SK-MEL-5 (cell line): ENCODE results near the gene LDLRAD3. TPM values are rescaled to one million over a fixed set of nuclear protein-coding genes. Genes with fewer than 3 reads are reported as not detected.

Source experiments
- DNase-seq: peaks from one replicate; pipeline ENCODE4 v3.0.0-alpha.2; 2016; ENCODE audit warnings: low read depth, low spot score
- in situ Hi-C: cut with HindIII; loops from 2 replicates; pipeline ENCODE4 v1.10.0; 2016; ENCODE audit warnings: low sequenced_read_pairs, high pct_unique_total_duplicates, low pct_unique_long_range_greater_than_20kb
- total RNA-seq: library from RNA; depleted of rRNA; stranded (reverse); fragments of >200 nt; shearing (Covaris generic); gene quantifications from 2 replicates; pipeline ENCODE4 v1.2.3, GENCODE V29; 2014

LDLRAD3 gene
- total RNA-seq, 1 experiment from 2014 or later: 28.6 TPM

- DNase-seq: no peak
- in situ Hi-C loops: no loop called here
These were observed 266.7 kb downstream of the LDLRAD3 start for GRCh38 chr11:36210529-36210928.

GRCh38 chr11:36211761-36212430, 268.0 kb downstream of the LDLRAD3 start:
- in situ Hi-C loops: no loop called here
- no peak for DNase-seq

GRCh38 chr11:36212564-36213392, 268.9 kb downstream of the LDLRAD3 start:
- DNase-seq: no peak
- in situ Hi-C loops: no loop called here

GRCh38 chr11:36213393-36213840, 269.6 kb downstream of the LDLRAD3 start:
- no peak for DNase-seq
- in situ Hi-C loops: no loop called here

GRCh38 chr11:36214480-36214879, 270.6 kb downstream of the LDLRAD3 start:
- in situ Hi-C loops: no loop called here
- DNase-seq: no peak

GRCh38 chr11:36214976-36215692, 271.3 kb downstream of the LDLRAD3 start:
- in situ Hi-C loops: no loop called here

GRCh38 chr11:36215693-36216060, 271.8 kb downstream of the LDLRAD3 start:
- in situ Hi-C loops: no loop called here
- DNase-seq: no peak

More at GRCh38 chr11:36214976-36215692, 271.3 kb downstream of the LDLRAD3 start:
- DNase-seq: no peak

GRCh38 chr11:36216061-36216615, 272.3 kb downstream of the LDLRAD3 start:
- in situ Hi-C loops: no loop called here
- DNase-seq: no peak

- DNase-seq: no peak
- in situ Hi-C loops: no loop called here
These were observed 274.5 kb downstream of the LDLRAD3 start for GRCh38 chr11:36218283-36218921.

GRCh38 chr11:36219996-36220395, 276.1 kb downstream of the LDLRAD3 start:
- DNase-seq: no peak
- in situ Hi-C loops: no loop called here

GRCh38 chr11:36222831-36223635, 279.2 kb downstream of the LDLRAD3 start:
- no peak for DNase-seq

GRCh38 chr11:36224209-36224882, 280.5 kb downstream of the LDLRAD3 start:
- in situ Hi-C loops: no loop called here
- DNase-seq: no peak

More at GRCh38 chr11:36222831-36223635, 279.2 kb downstream of the LDLRAD3 start:
- in situ Hi-C loops: no loop called here

- DNase-seq: no peak
- in situ Hi-C loops: no loop called here
These were observed 283.2 kb downstream of the LDLRAD3 start for GRCh38 chr11:36227044-36227443.

- in situ Hi-C loops: no loop called here
- no peak for DNase-seq
These were observed 284.8 kb downstream of the LDLRAD3 start for GRCh38 chr11:36228689-36229088.

GRCh38 chr11:36229091-36229705, 285.3 kb downstream of the LDLRAD3 start:
- DNase-seq: no peak
- in situ Hi-C loops: no loop called here
